Measurements from ENCODE around the gene UBQLN4.
"Not testable (repeated sequence)": the region's sequence is repeated elsewhere in the genome, so short reads cannot be mapped to it uniquely, and the experiment has no call there.

The UBQLN4 gene

DNA sequence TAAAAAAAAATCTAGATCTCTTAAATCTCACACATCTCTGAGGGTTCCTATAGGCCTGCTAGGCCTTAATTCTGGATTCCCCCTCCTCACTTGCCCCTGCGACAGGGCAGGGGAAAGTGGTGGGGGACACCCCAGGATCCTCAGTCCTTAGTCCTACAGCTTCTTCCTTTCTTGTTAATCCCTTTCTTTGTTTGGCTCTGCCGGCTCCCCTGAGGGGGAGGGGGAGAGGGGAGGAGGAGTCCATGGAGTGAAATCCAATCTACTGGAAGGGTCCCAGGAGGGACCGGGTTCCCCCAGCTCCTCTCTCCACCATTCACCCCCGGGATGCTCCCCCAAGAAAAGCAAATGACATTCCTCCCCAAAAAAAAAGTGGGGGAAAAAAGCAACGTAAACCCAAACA lies 20.1 kb upstream of the UBQLN4 start:
- peaks cover 2% of the 10 kb centered on the region for H3K27me3 Mint-ChIP-seq
- no peaks in the 10 kb centered on the region for H3K36me3 Mint-ChIP-seq
- H3K4me1 Mint-ChIP-seq (ENCODE audit: low read depth) = no peaks in the 10 kb centered on the region
- H3K4me3 Mint-ChIP-seq = no peak overlapping the region
- no peak overlapping the region for H3K27ac Mint-ChIP-seq
- no peaks in the 10 kb centered on the region for H3K9me3 Mint-ChIP-seq (ENCODE audit: low read depth)

DNA sequence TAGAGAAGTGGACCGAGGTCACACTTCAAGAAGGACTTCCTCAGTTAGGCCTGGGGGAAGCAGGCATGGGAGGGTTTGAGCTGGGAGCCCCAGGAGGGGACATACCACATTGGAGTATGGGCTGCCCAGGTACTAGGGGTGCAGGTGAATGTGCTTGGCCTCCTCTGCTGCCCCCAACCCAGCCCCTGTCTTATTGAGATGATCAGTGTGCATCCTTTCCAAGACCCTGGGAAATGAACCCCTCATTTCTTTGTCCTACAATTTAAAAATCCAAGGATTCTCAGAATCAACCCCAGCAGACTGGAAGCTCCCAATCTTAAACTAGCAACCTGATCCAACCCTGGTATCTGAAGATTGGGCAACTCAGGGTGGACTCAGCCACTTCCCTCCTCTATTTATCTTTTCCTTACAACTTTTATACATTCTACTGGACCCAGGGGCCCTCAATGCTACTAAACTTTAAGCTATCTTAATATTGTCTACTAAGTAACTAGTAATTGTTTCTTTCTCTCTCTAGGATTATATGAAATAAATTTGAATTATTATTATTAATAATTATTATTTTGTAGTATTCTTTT lies 19.6 kb upstream of the UBQLN4 start:
- H3K36me3 Mint-ChIP-seq = no peaks in the 10 kb centered on the region
- H3K27me3 Mint-ChIP-seq = peaks cover 2% of the 10 kb centered on the region
- no peaks in the 10 kb centered on the region for H3K9me3 Mint-ChIP-seq (ENCODE audit: low read depth)
- no peaks in the 10 kb centered on the region for H3K4me1 Mint-ChIP-seq (ENCODE audit: low read depth)
- H3K27ac Mint-ChIP-seq = no peak overlapping the region
- H3K4me3 Mint-ChIP-seq = no peak overlapping the region

DNA sequence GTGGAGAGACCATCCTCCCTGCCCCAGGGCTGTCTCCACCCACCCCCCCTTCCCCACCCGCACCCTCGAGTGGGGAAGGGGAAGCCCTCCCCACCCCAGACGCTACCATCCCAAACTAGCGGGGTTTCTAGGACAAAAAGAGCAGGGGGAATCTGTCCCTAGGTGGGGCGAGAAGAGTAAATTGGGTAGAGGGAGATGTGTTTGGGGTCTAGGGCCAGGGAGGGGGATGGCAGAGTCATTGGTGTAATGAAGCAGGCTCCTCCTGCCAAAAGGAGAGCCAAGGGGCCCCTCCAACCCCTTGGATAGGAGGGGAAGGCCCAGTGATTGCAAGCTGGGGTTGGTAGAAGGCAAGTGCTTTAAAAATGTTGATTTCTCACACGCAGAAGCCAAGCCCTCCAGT lies 18.7 kb upstream of the UBQLN4 start:
- H3K36me3 Mint-ChIP-seq = no peaks in the 10 kb centered on the region
- H3K27ac Mint-ChIP-seq = no peak overlapping the region

DNA sequence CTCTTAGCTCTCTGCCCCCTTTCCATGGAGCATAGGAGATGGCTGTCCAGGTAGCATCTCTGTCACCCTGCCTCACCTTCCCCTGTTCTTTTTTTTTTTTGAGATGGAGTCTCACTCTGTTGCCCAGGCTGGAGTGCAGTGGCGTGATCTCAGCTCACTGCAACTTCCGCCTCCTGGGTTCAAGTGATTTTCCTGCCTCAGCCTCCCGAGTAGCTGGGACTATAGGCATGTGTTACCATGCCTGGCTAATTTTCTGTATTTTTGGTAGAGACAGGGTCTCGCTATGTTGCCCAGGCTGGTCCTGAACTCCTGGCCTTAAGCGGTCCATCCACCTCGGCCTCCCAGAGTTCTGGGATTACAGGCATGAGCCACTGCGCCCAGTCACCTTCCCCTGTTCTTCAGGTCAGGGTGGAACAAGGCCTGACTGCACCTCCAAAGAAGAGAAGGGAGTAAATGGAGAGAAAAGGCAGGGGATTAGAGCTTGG lies 17.8 kb upstream of the UBQLN4 start:
- not testable (repeated sequence) for H3K4me1 Mint-ChIP-seq (ENCODE audit: low read depth); H3K9me3 Mint-ChIP-seq (ENCODE audit: low read depth); H3K4me3 Mint-ChIP-seq; H3K36me3 Mint-ChIP-seq; H3K27ac Mint-ChIP-seq; H3K27me3 Mint-ChIP-seq

More for the DNA sequence above, 18.7 kb upstream of the UBQLN4 start:
- Mint-ChIP-seq H3K4me3 (no peak overlapping the region), H3K9me3 (ENCODE audit: low read depth) (no peaks in the 10 kb centered on the region), H3K27me3 (no peaks in the 10 kb centered on the region), H3K4me1 (ENCODE audit: low read depth) (no peaks in the 10 kb centered on the region)

DNA sequence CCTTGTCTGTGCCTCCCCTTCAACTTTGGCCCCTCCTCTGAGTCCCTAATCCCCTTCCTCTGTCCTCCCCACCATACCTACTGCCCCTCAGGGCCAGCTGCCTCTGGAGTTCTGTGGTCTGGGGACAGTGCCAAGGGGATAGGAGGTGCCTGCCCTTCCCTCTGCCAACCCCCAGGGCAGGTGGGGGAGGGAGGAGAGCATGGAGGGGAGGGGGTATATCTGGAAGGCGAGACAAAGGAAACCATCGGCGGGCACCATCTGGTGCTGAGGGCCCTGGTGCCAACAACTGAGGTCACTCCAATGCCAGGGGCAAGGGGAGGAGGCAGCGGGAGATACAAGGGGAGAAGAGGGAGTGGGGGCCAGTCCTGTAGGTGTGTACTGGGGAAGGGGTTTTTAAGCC lies 16.9 kb upstream of the UBQLN4 start:
- H3K27me3 Mint-ChIP-seq = no peaks in the 10 kb centered on the region

DNA sequence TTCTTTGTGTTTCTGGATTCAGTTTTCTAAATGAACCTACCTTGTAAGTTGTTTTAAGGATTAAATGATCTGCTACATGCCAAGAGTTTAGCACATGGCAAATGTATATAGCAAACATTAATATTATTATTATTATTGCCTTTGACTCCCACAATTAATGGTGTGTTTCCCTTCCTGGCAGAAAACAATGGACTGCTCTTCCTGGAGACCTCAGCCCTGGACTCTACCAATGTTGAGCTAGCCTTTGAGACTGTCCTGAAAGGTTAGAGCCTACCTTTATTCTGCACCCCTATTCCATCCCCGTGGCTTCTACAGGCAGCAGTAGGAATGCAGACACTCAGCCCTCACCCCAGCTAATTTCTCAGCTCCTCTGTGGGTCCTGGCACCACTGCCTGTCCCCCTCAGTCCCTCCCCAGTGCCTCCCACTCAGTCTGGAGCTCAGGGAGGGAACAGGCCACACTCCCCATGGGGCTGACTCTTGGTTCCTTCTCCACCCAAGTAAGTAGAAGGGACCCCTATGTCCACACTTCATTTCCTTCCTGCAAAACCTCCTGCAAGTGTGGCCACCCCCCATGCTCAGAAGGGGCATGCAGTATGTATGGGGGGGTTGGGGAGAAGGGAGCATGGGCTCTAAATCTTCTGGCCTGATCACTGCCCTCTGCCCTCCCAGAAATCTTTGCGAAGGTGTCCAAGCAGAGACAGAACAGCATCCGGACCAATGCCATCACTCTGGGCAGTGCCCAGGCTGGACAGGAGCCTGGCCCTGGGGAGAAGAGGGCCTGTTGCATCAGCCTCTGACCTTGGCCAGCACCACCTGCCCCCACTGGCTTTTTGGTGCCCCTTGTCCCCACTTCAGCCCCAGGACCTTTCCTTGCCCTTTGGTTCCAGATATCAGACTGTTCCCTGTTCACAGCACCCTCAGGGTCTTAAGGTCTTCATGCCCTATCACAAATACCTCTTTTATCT lies 16.2 kb upstream of the UBQLN4 start:
- Mint-ChIP-seq H3K36me3 (no peaks in the 10 kb centered on the region), H3K27ac (no peak overlapping the region), H3K4me1 (ENCODE audit: low read depth) (peaks cover 7% of the 10 kb centered on the region), H3K4me3 (no peak overlapping the region), H3K27me3 (no peaks in the 10 kb centered on the region), H3K9me3 (ENCODE audit: low read depth) (no peaks in the 10 kb centered on the region)

More for the DNA sequence above, 16.9 kb upstream of the UBQLN4 start:
- no peaks in the 10 kb centered on the region for H3K9me3 Mint-ChIP-seq (ENCODE audit: low read depth)
- H3K27ac Mint-ChIP-seq = no peak overlapping the region
- peaks cover 4% of the 10 kb centered on the region for H3K4me1 Mint-ChIP-seq (ENCODE audit: low read depth)
- H3K4me3 Mint-ChIP-seq = no peak overlapping the region
- H3K36me3 Mint-ChIP-seq = no peaks in the 10 kb centered on the region

DNA sequence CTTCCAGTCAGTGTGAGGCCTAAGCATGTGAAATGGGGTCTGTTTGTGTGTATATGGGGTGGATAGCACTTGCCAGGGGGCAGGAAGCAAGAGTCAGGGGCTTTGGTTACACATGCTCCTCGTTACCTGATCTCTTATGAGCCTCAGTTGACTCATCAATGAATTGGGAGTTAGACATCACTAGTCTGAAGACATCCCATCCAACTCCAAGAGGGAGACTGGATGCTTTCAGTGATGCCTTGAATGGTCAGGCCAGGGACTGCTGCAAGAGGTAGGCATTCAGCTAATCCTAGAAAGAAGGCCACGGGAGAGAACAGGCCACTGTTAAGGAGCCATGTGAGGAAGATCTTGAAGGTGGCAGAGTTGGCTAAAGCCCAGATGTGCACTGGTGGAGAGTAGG lies 13.7 kb upstream of the UBQLN4 start:
- no peaks in the 10 kb centered on the region for H3K9me3 Mint-ChIP-seq (ENCODE audit: low read depth)
- H3K27me3 Mint-ChIP-seq = no peaks in the 10 kb centered on the region
- H3K36me3 Mint-ChIP-seq = no peaks in the 10 kb centered on the region
- no peak overlapping the region for H3K27ac Mint-ChIP-seq
- no peak overlapping the region for H3K4me3 Mint-ChIP-seq
- peaks cover 7% of the 10 kb centered on the region for H3K4me1 Mint-ChIP-seq (ENCODE audit: low read depth)

DNA sequence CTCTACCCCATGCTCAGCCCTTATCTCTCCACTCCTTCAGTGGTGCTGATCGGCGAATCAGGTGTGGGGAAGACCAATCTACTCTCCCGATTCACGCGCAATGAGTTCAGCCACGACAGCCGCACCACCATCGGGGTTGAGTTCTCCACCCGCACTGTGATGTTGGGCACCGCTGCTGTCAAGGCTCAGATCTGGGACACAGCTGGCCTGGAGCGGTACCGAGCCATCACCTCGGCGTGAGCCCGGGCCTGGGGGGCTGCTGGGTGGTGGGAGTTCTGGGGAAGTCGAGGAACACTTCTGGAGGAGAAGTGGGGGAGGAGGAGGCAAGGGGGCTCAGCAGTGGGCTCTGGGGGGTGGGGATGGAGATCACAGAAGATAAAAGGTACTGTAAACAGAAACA lies 12.3 kb upstream of the UBQLN4 start:
- Mint-ChIP-seq H3K27ac (no peak overlapping the region), H3K4me3 (no peak overlapping the region), H3K36me3 (no peaks in the 10 kb centered on the region), H3K27me3 (no peaks in the 10 kb centered on the region), H3K4me1 (ENCODE audit: low read depth) (peaks cover 7% of the 10 kb centered on the region), H3K9me3 (ENCODE audit: low read depth) (no peaks in the 10 kb centered on the region)

DNA sequence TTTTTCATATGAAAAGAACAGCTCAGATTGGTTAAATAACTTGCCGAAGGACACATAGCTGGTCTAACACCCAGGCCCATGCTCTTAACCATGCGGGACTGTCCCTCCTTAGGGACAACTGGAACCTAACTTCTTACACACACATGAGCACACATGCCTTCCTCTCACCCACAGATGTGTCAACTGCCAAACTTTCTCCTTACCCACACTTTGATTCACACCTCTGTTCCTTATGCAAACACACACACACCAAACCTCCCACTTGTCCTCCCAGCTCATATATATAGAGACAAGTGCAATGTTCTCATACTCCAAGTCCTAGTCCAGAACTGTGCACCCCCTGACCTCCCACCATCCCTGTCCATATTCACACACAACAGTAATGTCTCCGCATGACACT lies 11.6 kb upstream of the UBQLN4 start:
- Mint-ChIP-seq H3K4me1 (ENCODE audit: low read depth) (peaks cover 7% of the 10 kb centered on the region), H3K27ac (no peak overlapping the region), H3K36me3 (no peaks in the 10 kb centered on the region), H3K9me3 (ENCODE audit: low read depth) (no peaks in the 10 kb centered on the region), H3K4me3 (no peak overlapping the region), H3K27me3 (no peaks in the 10 kb centered on the region)

DNA sequence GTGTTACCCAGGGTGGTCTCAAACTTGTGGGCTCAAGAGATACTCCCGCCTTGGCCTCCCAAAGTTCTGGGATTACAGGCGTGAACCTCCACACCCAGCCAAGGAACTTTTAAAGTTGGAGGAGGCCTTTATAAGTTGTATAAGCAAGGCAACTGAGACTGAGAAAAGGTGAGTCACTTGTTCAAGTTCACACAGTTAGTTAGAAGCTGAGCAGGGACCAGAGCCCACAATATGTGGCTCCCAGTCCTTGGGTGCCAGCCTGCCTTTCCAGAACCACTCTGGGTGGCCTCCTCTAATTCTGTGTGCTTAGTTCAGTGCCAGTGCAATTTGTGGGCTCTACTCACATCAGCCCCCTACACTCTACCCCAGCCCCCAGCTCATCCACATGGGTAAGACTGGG lies 11.0 kb upstream of the UBQLN4 start:
- Mint-ChIP-seq H3K36me3 (no peaks in the 10 kb centered on the region), H3K9me3 (ENCODE audit: low read depth) (no peaks in the 10 kb centered on the region), H3K4me1 (ENCODE audit: low read depth) (peaks cover 7% of the 10 kb centered on the region), H3K27me3 (no peaks in the 10 kb centered on the region), H3K4me3 (no peak overlapping the region), H3K27ac (no peak overlapping the region)

DNA sequence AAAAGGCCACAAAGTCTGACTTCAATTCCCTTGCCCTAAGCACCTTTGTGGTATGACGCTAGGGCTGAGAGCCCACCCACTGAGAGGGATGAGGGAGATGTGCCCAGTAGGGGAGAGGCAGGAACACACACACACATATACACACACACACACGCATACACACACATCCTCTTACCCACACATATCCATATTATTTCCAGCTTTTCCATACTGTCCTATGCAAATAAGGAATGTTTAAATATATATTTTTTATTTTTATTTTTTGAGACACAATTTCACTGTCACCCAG lies 10.3 kb upstream of the UBQLN4 start:
- Mint-ChIP-seq H3K4me3 (no peak overlapping the region), H3K27ac (no peak overlapping the region), H3K4me1 (ENCODE audit: low read depth) (peaks cover 7% of the 10 kb centered on the region), H3K36me3 (no peaks in the 10 kb centered on the region), H3K27me3 (no peaks in the 10 kb centered on the region), H3K9me3 (ENCODE audit: low read depth) (no peaks in the 10 kb centered on the region)

DNA sequence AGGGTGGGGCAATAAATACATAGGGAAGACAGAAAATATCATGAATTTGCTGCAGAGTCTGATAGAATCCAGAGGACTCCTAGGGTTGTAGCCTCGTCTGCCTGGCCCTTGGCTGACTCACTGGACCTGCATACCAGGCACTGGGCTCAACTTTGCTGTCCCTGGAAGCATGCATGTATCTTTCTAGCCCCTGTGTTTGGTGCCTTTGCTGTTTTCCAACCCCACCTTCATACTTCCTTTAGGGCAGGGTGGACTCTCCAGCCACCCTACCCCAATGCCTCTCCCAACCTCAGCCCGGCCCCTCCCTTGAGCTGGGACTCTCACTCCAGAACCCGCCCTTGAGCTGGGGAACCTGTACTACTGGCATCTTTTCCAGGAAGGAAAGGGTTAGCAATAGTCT lies 8.6 kb upstream of the UBQLN4 start:
- no peak overlapping the region for H3K27ac Mint-ChIP-seq
- peaks cover 7% of the 10 kb centered on the region for H3K4me1 Mint-ChIP-seq (ENCODE audit: low read depth)
- H3K36me3 Mint-ChIP-seq = no peaks in the 10 kb centered on the region
- no peaks in the 10 kb centered on the region for H3K27me3 Mint-ChIP-seq
- no peak overlapping the region for H3K4me3 Mint-ChIP-seq
- H3K9me3 Mint-ChIP-seq (ENCODE audit: low read depth) = no peaks in the 10 kb centered on the region

DNA sequence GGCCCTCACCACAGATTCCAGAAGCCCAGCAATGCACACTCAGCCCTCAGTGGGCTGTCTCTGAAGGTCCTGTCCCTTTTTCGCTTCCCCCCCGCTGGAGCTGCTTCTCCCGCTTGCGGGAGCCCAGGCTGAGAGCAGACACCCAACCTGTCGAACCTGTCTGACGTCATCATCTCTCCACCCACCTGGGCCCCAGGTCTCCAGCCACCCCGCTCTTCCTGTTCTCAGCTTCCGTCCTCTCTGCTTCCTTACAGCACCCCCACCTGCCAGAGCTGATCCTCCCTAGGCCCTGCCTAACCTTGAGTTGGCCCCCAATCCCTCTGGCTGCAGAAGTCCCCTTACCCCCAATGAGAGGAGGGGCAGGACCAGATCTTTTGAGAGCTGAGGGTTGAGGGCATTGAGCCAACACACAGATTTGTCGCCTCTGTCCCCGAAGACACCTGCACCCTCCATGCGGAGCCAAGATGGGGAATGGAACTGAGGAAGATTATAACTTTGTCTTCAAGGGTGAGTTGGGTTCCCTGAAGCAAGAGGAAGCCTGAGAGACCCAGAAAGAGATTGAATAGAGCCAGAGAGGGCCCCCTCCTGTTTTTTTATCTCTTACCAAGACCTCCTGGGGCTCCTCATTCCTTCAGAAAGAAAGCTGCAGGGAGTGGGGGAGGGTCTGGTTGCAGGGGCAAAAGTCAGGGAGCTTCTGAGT lies 7.5 kb upstream of the UBQLN4 start, which contains the start of gene RAB25:
Gene RAB25 (plus strand): TSS at position 224 of the 700 bp plus-strand sequence. CDS start 241 bp downstream, at position 465.
- H3K9me3 Mint-ChIP-seq (ENCODE audit: low read depth) = no peaks in the 10 kb centered on the region
- H3K27ac Mint-ChIP-seq = no peak within 1 kb of the TSS
- H3K36me3 Mint-ChIP-seq = no peaks in the 10 kb centered on the region
- no peak within 1 kb of the TSS for H3K4me3 Mint-ChIP-seq
- H3K4me1 Mint-ChIP-seq (ENCODE audit: low read depth) = peaks cover 10% of the 10 kb centered on the region
- no peaks in the 10 kb centered on the region for H3K27me3 Mint-ChIP-seq

DNA sequence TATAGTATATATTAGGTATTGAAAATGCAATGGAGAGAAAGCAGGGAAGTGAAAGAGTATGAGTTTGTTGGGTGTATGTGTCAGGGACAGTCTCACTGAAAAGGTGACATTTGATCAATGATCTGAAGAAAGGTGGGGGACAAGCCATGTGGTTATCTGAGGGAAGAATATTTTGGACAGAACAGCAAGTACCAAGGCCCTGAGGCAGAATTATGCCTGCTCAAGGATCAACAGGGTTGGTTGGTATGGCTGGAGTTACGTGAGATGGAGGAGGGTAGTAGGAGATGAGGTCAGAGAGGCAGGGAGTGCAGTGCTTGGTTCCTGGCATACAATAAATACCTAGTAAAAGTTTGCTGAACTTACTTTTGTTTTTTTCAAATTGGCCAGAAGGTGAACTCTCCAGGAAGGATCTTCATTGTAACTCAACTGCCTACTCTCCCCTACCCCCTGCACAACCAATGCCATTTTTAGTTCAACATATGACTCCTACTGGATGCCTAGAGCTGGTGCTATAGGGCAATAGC lies 2.8 kb upstream of the UBQLN4 start:
- Mint-ChIP-seq H3K4me3 (peak overlapping the region; percentile 27), H3K27me3 (no peaks in the 10 kb centered on the region), H3K4me1 (ENCODE audit: low read depth) (peaks cover 28% of the 10 kb centered on the region), H3K27ac (no peak overlapping the region), H3K9me3 (ENCODE audit: low read depth) (no peaks in the 10 kb centered on the region), H3K36me3 (no peaks in the 10 kb centered on the region)
